Measurements from ENCODE around the gene BRIP1. TPM values are rescaled to one million over a fixed set of nuclear protein-coding genes. Genes with fewer than 3 reads are reported as not detected.
A peak's percentile ranks its signal among the peaks of the same experiment; 100 is the strongest.
"Not testable (repeated sequence)": the region's sequence is repeated elsewhere in the genome, so short reads cannot be mapped to it uniquely, and the experiment has no call there.

Gene BRIP1
- total RNA-seq, 2 donors from 2014 or later: 1.9 to 3.3 TPM

DNA sequence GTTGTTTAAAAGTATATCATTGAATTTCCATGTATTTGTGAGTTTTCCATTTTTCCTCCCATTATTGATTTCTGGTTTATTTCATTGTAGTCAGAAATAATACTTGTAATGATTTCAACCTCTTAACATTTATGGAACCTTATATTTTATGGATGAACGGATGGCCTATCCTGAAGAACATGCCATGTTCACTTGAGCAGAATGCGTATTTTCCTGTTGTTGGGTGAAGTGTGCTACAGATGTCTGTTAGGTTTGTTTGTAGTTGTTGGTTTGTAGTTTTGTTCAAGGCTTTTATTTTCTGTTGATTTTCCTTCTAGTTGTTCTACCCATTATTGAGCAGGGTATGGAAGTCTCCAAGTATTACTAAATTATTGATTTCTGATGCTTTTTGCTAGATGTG is 165.1 kb downstream of the BRIP1 start:
- intact Hi-C loops (cut with DNase I, micrococcal nuclease): no loop called here
- DNase-seq: no peak
- no peak for ATAC-seq

DNA sequence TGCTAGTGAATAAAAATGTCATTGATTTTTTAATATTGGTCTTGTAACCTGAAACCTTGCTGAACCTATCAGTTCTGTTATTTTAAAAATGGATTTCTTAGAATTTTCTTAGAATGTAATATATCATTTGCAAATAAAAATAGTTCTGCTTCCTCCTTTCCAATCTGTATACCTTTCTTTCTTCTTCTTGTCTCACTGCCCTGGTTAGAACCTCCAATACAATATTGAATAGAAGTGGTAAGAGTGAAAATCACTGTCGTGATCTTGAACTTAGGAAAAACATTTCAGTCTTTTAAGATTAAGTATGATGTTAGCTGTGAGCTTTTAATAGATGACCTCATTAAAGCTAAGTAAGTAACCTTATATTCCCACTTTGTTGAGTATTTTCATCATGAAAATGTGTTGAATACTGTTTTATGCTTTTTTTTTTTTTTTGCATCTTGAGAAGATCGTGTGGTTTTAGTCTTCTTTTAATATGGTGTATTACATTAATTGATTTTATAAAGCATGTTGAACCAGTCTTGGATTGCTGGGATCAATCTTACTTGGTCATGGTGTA is 167.5 kb downstream of the BRIP1 start:
- intact Hi-C loops (cut with DNase I, micrococcal nuclease): no loop called here
- ATAC-seq: no peak
- DNase-seq: no peak

DNA sequence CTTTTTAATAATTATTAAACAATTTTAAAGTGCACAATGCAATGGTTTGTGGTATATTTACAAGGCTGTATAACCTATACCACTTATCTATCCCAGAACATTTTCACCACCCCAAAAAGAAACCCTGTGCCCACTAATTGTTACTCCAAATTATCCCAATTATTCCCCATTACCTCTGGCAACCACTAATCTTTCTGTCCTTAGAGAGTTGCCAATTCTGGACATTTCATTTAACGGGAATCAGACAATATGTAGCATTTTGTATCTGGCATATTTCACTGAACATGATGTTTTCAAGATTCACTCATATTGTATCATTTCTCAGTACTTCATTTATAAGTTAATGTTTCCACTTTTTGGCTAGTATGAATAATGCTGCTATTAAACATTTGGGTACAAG is 169.2 kb downstream of the BRIP1 start:
- intact Hi-C loops (cut with DNase I, micrococcal nuclease): no loop called here
- no peak for DNase-seq
- ATAC-seq: no peak

DNA sequence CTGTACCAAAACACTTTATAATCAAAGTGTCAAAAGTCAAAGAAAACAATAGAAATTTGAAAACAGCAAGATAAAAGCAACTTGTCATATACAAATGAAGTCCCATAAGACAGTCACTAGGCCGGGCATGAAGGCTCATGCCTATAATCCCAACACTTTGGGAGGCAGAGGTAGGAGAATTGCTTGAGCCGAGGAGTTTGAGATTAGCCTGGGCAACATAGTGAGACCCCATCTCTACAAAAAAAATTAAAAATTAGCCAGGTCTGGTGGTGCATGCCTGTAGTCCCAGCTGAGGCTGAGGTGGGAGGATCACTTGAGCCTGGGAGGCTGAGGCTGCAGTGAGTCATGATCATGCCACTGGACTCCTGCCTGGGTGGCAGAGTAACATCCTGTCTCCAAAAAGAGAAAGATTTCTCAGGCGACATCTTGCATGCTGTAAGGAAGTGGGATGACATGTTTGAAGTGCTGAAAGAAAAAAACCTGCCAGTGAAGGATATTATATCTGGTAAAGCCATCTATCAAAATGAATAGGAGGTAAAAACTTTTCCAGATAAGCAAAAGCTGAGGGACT is 173.6 kb downstream of the BRIP1 start:
- intact Hi-C loops (cut with DNase I, micrococcal nuclease): no loop called here
- no peak for ATAC-seq
- DNase-seq: no peak

DNA sequence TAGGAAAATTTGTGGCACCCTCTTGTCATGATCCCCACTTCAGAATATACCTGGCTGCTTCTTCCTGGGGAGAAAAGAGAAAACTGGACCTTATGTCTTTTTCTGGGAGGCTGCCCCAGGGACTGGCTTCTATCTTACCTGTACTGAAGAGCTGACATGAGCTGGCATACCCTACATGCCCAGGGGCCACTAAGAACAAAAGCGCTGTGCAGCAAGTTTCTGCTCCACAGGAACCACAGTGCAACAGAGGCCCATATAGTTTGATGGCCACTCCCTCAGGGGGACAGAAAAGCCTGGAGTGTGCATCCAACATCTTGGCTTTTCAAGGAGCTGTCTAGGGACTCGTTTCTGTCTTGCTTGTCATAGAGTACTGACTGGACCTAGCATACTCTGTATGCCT is 175.6 kb downstream of the BRIP1 start:
- ATAC-seq: no peak
- DNase-seq: no peak
- intact Hi-C loops (cut with DNase I, micrococcal nuclease): no loop called here

DNA sequence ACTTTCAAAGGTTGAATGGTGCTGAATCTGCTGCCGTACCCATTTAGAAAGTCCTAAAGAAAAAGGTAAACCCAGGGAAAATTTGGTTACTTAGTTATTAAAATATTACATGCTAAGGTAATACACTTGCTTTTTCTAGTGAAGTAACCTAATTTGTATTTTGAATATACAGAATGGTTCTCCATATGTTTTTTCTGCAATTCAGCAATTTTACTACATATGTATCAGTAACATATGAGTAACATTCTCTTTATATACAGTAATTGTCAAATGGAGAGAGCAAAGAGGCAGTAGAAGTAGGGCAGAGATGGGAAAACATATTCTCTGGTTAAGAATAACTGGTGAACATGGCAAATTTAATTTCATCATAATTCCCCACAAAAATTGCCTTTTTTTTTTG is 177.2 kb downstream of the BRIP1 start:
- no peak for ATAC-seq
- DNase-seq: no peak
- intact Hi-C loops (cut with DNase I, micrococcal nuclease): no loop called here

DNA sequence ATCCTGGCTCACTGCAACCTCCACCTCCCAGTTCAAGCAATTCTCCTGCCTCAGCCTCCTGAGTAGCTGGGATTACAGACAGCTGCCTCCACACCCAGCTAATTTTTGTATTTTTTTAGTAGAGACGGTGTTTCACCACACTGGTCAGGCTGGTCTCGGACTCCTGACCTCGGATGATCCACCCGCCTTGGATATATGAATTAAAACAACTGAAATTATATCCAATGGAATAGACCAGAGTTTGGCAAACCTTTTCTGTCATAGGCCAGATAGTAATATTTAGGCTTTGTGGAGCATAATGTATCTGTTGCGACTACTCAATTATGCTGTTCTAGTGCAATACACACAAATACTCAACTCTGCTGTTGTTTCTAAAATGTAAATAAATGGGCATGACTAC is 178.5 kb downstream of the BRIP1 start:
- ATAC-seq (no peak), DNase-seq (no peak)
- intact Hi-C loops (cut with DNase I, micrococcal nuclease): no loop called here

DNA sequence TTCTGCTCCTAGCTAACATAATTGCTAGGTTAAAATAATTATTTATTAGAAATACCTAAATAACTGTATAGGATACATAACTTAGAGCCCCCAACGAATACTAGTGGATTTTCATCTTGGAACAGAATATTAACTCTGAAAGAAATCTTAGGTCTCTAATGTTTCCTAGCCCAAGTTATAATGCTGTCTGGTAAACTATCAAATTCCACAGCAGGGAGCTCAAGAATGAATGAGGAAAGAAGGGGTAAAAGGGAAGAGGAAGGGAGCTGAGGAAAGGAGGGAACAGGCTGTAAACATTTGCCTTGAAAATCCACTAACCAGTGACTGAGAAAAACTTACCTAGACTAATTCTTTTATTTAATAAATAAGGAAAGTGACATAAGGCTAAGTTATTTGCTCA is 179.2 kb downstream of the BRIP1 start:
- intact Hi-C loops (cut with DNase I, micrococcal nuclease): no loop called here
- DNase-seq (no peak), ATAC-seq (no peak)

DNA sequence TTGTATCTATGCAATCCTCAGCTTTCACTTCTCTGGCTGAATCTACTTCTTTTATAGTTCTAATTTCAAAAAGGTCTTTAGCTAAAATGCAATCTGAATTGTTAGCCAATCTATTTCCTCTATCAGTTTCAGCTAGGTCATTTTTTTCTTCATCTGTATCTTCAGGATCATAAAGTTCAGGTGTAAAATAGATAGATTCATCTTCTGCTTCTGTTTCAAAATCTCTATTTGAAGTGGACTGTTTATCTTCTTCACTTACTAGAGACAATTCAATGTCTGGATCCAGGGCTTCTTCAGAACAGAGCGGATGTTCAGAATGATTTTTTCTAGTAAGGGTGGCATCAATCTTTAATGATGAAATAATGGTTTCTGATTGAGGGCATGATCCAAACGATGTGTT is 179.9 kb downstream of the BRIP1 start:
- no peak for ATAC-seq
- intact Hi-C loops (cut with DNase I, micrococcal nuclease): no loop called here
- no peak for DNase-seq

DNA sequence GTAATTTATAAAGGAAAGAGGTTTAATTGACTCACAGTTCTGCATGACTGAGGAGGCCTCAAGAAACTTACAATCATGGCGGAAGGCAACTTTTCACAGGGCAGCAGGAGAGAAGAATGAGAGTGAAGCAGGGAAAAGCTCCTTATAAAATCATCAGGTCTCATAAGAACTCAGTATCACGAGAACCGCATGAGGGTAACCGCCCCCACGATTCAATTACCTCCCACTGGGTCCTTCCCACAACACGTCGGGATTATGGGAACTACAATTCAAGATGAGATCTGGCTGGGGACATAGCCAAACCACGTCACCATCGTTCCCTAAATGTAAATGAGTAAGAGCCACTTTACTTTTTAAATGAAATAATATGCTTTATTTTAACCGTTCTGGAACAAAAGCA is 182.4 kb downstream of the BRIP1 start:
- DNase-seq: no peak
- intact Hi-C loops (cut with DNase I, micrococcal nuclease): no loop called here
- no peak for ATAC-seq

DNA sequence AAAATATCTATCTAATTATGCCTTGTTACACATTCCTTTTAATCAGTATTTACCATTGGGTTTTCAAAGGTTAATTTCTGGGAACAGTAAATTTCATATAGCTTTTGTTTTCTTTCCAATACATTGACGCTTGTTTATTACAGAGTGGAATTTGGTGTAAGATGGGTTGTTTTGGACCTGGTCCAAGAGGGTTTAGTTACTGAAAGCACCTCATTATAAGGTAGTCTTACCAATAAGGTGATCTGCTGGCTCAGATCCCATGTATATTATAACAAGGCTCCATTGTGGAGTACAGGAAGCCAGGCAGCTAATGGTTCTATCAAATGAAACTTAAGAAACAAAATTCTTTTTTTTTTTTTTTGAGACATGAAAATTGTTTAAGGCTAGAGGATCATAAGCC is 185.0 kb downstream of the BRIP1 start:
- DNase-seq (no peak), ATAC-seq (no peak)
- intact Hi-C loops (cut with DNase I, micrococcal nuclease): no loop called here

DNA sequence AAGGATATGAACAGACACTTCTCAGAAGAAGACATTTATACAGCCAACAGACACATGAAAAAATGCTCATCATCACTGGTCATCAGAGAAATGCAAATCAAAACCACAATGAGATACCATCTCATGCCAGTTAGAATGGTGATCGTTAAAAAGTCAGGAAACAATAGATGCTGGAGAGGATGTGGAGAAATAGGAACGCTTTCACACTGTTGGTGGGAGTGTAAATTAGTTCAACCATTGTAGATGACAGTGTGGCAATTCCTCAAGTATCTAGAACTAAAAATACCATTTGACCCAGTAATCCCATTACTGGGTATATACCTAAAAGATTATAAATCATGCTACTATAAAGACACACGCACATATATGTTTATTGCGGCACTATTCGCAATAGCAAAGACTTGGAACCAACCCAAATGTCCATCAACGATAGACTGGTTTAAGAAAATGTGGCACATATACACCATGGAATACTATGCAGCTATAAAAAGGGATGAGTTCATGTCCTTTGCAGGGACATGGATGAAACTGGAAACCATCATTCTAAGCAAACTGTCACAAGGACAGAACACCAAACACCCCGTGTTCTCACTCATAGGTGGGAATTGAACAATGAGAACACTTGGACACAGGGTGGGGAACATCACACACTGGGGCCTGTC is 186.0 kb downstream of the BRIP1 start:
- intact Hi-C loops (cut with DNase I, micrococcal nuclease); DNase-seq; ATAC-seq: not testable (repeated sequence)

DNA sequence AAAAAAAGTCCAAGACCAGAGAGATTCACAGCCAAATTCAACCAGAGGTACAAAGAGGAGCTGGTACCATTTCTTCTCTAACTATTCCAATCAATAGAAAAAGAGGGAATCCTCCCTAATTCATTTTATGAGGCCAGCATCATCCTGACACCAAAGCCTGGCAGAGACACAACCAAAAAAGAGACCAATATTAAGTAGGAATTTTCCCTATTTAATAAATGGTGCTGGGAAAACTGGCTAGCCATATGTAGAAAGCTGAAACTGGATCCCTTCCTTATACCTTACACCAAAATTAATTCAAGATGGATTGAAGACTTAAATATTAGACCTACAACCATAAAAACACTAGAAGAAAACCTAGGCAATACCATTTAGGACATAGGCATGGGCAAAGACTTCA is 186.8 kb downstream of the BRIP1 start:
- DNase-seq; ATAC-seq; intact Hi-C loops (cut with DNase I, micrococcal nuclease): not testable (repeated sequence)

DNA sequence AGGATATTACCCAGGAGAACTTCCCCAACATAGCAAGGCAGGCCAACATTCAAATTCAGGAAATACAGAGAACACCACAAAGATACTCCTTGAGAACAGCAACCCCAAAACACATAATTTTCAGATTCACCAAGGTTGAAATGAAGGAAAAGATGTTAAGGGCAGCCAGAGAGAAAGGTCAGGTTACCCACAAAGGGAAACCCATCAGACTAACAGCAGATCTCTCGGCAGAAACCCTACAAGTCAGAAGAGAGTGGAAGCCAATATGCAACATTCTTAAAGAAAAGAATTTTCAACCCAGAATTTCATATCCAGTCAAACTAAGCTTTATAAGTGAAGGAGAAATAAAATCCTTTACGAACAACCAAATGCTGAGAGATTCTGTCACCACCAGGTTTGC is 188.7 kb downstream of the BRIP1 start:
- DNase-seq; intact Hi-C loops (cut with DNase I, micrococcal nuclease); ATAC-seq: not testable (repeated sequence)

DNA sequence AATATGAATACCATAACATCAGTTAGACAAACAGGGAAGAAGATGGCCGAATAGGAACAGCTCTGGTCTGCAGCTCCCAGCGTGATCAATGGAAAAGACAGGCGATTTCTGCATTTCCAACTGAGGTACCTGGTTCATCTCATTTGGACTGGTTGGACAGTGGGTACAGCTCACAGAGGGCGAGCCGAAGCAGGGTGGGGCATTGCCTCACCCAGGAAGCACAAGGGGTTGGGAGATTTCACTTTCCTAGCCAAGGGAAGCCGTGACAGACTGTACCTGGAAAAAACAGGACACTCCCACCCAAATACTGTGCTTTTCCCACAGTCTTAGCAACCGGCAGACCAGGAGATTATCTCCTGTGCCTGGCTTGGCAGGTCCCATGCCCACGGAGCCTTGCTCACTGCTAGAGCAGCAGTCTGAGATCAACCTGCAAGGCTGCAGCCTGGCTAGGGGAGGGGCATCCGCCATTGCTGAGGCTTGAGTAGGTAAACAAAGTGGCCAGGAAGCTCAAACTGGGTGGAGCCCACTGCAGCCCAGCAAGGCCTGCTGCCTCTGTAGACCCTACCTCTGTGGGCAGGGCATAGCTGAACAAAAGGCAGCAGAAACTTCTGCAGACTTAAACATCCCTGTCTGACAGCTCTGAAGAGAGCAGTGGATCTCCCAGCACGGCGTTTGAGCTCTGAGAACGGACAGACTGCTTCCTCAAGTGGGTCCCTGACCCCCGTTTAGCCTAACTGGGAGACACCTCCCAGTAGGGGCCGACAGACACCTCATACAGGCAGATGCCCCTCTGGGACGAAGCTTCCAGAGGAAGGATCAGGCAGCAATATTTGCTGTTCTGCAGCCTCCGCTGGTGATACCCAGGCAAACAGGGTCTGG is 190.1 kb downstream of the BRIP1 start:
- ATAC-seq; intact Hi-C loops (cut with DNase I, micrococcal nuclease): not testable (repeated sequence)
- DNase-seq: peak in 1 of 2 donors; percentile 7

DNA sequence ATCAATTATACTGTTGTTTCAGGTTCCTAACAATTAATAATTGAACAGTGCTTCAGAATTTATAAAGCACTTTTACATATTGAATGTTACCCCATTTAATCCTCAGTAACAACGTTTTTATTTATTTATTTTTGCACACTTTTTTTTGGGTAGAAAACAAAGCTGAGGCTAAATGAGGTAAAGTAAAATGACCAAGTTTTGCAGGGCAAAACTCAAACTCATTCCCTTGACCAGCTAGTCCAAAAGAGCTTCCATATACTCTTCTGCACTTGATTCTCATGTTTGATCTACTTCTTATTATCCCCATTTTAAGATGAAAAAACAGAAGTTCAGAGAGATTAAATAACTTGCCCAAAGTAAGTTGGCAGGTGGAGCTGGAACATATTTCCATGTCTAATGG is 191.2 kb downstream of the BRIP1 start:
- DNase-seq: no peak
- intact Hi-C loops (cut with DNase I, micrococcal nuclease): no loop called here
- no peak for ATAC-seq

DNA sequence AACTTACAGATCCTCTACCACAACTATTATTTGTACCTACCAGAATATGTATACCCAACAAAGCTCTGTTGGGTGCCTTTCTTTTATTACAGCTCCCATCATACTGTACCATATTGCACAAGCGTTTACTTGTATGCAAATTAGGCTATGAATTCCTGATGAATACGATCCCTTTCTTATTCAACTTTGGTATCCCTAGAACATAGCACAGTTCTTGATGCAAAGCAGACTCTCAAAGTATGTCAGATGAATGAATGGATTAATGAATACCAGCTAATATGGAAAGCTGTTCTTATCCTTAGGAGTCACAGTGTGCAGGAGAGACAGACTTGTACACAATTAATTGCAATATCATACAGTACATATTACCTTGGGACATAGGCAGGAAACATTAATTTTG is 192.6 kb downstream of the BRIP1 start:
- DNase-seq (no peak), ATAC-seq (no peak)
- intact Hi-C loops (cut with DNase I, micrococcal nuclease): no loop called here

DNA sequence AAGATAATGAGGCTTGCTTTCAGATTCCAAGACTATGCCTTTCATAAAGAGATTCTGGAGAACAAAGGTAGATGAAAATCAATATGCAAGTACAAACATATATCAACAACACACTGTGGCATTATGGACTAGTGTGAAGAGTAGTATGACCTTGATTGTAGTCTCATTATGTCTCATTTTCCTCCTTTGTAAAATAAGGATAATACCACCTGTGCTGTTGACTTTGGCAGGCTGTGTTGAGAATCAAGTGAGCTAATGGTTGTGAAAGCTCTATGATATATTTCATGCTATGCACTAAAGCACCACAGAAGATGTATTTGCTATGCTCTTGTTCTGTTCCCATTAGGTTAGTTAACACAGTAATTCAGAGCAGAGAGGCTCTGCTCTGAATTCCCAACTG is 193.8 kb downstream of the BRIP1 start:
- intact Hi-C loops (cut with DNase I, micrococcal nuclease): no loop called here

DNA sequence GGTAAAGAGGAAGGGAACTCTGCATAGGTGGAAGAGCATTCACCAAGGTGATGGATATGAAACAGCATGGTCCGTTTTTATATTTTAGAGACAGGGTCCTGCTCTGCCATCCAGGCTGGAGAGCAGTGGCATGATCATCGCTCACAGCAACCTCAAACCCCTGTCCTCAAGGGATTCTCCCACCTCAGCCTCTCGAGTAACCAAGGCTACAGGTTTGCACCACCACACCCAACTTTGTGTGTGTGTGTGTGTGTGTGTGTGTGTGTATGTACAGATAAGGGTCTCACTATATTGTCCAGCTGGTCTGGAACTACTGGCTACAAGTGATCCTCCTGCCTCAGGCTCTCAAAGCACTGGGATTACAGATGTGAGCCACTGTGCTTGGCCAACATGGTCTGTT is 194.8 kb downstream of the BRIP1 start:
- intact Hi-C loops (cut with DNase I, micrococcal nuclease): no loop called here
- ATAC-seq (no peak), DNase-seq (no peak)

More for the DNA sequence above, 193.8 kb downstream of the BRIP1 start:
- DNase-seq: no peak
- no peak for ATAC-seq
